Coronary artery (tissue), 2 donors: ENCODE results near the gene IRF2BPL.
A peak's percentile ranks its signal among the peaks of the same experiment; 100 is the strongest.

ENCODE experiments used
- DNase-seq: peaks from one replicate; pipeline ENCODE4 v3.0.0-alpha.2; 2017; ENCODE audit warnings: low spot score
- H3K27ac ChIP-seq, 2 donors: fragments of 200-600 bp; sonication (generic); one replicate each; pipeline ENCODE4 v1.5.1; 2016 to 2019
- H3K4me3 ChIP-seq: fragments of 200-600 bp; sonication (generic); 2 replicates; pipeline ENCODE4 v1.5.1; 2016; ENCODE audit warnings: mild to moderate bottlenecking, moderate library complexity
- CTCF ChIP-seq: fragments of 200-600 bp; sonication (generic); IDR thresholded peaks from one replicate; pipeline ENCODE4 v1.5.1; 2019; ENCODE audit warnings: antibody characterized with exemption

IRF2BPL gene

GRCh38 chr14:77043984-77044485 lies 15.5 kb upstream of the IRF2BPL start:
- DNase-seq: no peak
- no peak for TF ChIP-seq CTCF
- Histone ChIP-seq H3K4me3 (peak overlapping the region; percentile 2), H3K27ac (peak overlapping the region; percentile 93 to 97)

- Histone ChIP-seq H3K27ac (peak overlapping the region; percentile 93 to 97), H3K4me3 (peak overlapping the region; percentile 2)
- peak; percentile 76 for DNase-seq
- TF ChIP-seq CTCF: no peak
Observed at GRCh38 chr14:77043177-77043983, 14.9 kb upstream of the IRF2BPL start.

- TF ChIP-seq CTCF: no peak
- Histone ChIP-seq H3K27ac (peak overlapping the region; percentile 93 to 97), H3K4me3 (peak overlapping the region; percentile 7)
- peak; percentile 93 for DNase-seq
Observed at GRCh38 chr14:77041881-77042545, 13.5 kb upstream of the IRF2BPL start.

GRCh38 chr14:77040741-77041653 lies 12.5 kb upstream of the IRF2BPL start:
- H3K27ac ChIP-seq: peak overlapping the region; percentile 93 to 97
- no peak for DNase-seq
- H3K4me3 ChIP-seq: peak overlapping the region; percentile 57
- no peak for TF ChIP-seq CTCF

- DNase-seq: peak; percentile 98
- Histone ChIP-seq H3K4me3 (peak overlapping the region; percentile 57), H3K27ac (peak overlapping the region; percentile 93 to 97)
Observed at GRCh38 chr14:77040059-77040740, 11.7 kb upstream of the IRF2BPL start.

More at GRCh38 chr14:77040059-77040740, 11.7 kb upstream of the IRF2BPL start:
- no peak for TF ChIP-seq CTCF
